IPS-18a (cell line): Measurements from ENCODE around the gene KCNA2.

Experiments
- H3K27ac ChIP-seq: one replicate; pipeline ENCODE4 v1.5.1; 2013; ENCODE audit warnings: low read length
- H3K27me3 ChIP-seq: one replicate; pipeline ENCODE4 v1.6.1; 2013; ENCODE audit warnings: mild to moderate bottlenecking, low read length; ENCODE audit not compliant: control insufficient read depth, insufficient read depth
- H3K36me3 ChIP-seq: one replicate; pipeline ENCODE4 v1.6.1; 2013; ENCODE audit warnings: low read depth, low read length; ENCODE audit not compliant: control insufficient read depth
- H3K4me1 ChIP-seq: one replicate; pipeline ENCODE4 v1.6.1; 2013; ENCODE audit warnings: low read depth, low read length; ENCODE audit not compliant: control insufficient read depth
- H3K4me3 ChIP-seq: one replicate; pipeline ENCODE4 v1.5.1; 2013; ENCODE audit warnings: low read length
- H3K9ac ChIP-seq: one replicate; pipeline ENCODE4 v1.6.1; 2013; ENCODE audit warnings: mild to moderate bottlenecking, low read length, moderate library complexity
- H3K9me3 ChIP-seq: one replicate; pipeline ENCODE4 v1.6.1; 2013; ENCODE audit warnings: low read depth, low read length; ENCODE audit not compliant: control insufficient read depth

Gene KCNA2

GRCh38 chr1:110605901-110606656 lies at the start of gene KCNA2:
KCNA2 (minus strand) TSS chr1:110606358; CDS start chr1:110604782, 1,576 bp downstream.
- H3K4me1 ChIP-seq: peaks cover 7% of the 10 kb centered on the region
- H3K27me3 ChIP-seq: peaks cover 77% of the 10 kb centered on the region
- H3K27ac ChIP-seq: no peak within 1 kb of the TSS
- H3K9me3 ChIP-seq: no peaks in the 10 kb centered on the region
- peak within 1 kb of the TSS; percentile 60 for H3K4me3 ChIP-seq
- no peak within 1 kb of the TSS for H3K9ac ChIP-seq
- H3K36me3 ChIP-seq: no peaks in the 10 kb centered on the region

GRCh38 chr1:110650609-110651008 lies 44.5 kb upstream of the KCNA2 start:
- H3K4me1 ChIP-seq: no peaks in the 10 kb centered on the region
- no peaks in the 10 kb centered on the region for H3K27me3 ChIP-seq
- H3K4me3 ChIP-seq: no peak overlapping the region
- no peaks in the 10 kb centered on the region for H3K9me3 ChIP-seq
- H3K9ac ChIP-seq: no peak overlapping the region
- no peaks in the 10 kb centered on the region for H3K36me3 ChIP-seq
- no peak overlapping the region for H3K27ac ChIP-seq

GRCh38 chr1:110648417-110648816 lies 42.3 kb upstream of the KCNA2 start:
- no peaks in the 10 kb centered on the region for H3K4me1 ChIP-seq
- H3K27ac ChIP-seq: no peak overlapping the region
- H3K4me3 ChIP-seq: no peak overlapping the region

GRCh38 chr1:110647254-110647891 lies 41.2 kb upstream of the KCNA2 start:
- Histone ChIP-seq H3K27ac (no peak overlapping the region), H3K4me1 (no peaks in the 10 kb centered on the region), H3K9me3 (no peaks in the 10 kb centered on the region), H3K4me3 (no peak overlapping the region), H3K27me3 (no peaks in the 10 kb centered on the region), H3K9ac (no peak overlapping the region), H3K36me3 (no peaks in the 10 kb centered on the region)

More at GRCh38 chr1:110648417-110648816, 42.3 kb upstream of the KCNA2 start:
- Histone ChIP-seq H3K9ac (no peak overlapping the region), H3K36me3 (no peaks in the 10 kb centered on the region), H3K9me3 (no peaks in the 10 kb centered on the region), H3K27me3 (no peaks in the 10 kb centered on the region)

- Histone ChIP-seq H3K27ac (no peak overlapping the region), H3K27me3 (no peaks in the 10 kb centered on the region), H3K9ac (no peak overlapping the region), H3K36me3 (no peaks in the 10 kb centered on the region), H3K9me3 (no peaks in the 10 kb centered on the region), H3K4me3 (no peak overlapping the region), H3K4me1 (no peaks in the 10 kb centered on the region)
These were observed 39.9 kb upstream of the KCNA2 start for GRCh38 chr1:110645821-110646735.

GRCh38 chr1:110645211-110645610 lies 39.1 kb upstream of the KCNA2 start:
- H3K36me3 ChIP-seq: no peaks in the 10 kb centered on the region
- H3K4me3 ChIP-seq: no peak overlapping the region
- H3K27ac ChIP-seq: no peak overlapping the region
- H3K4me1 ChIP-seq: no peaks in the 10 kb centered on the region
- no peaks in the 10 kb centered on the region for H3K9me3 ChIP-seq
- H3K9ac ChIP-seq: no peak overlapping the region
- H3K27me3 ChIP-seq: no peaks in the 10 kb centered on the region

- Histone ChIP-seq H3K36me3 (no peaks in the 10 kb centered on the region), H3K9ac (no peak overlapping the region), H3K9me3 (no peaks in the 10 kb centered on the region), H3K4me1 (no peaks in the 10 kb centered on the region), H3K4me3 (no peak overlapping the region), H3K27me3 (no peaks in the 10 kb centered on the region), H3K27ac (no peak overlapping the region)
These were observed 37.8 kb upstream of the KCNA2 start for GRCh38 chr1:110643879-110644472.

GRCh38 chr1:110639724-110640386 lies 33.7 kb upstream of the KCNA2 start:
- Histone ChIP-seq H3K27ac (no peak overlapping the region), H3K27me3 (no peaks in the 10 kb centered on the region), H3K9me3 (no peaks in the 10 kb centered on the region), H3K4me3 (no peak overlapping the region), H3K36me3 (no peaks in the 10 kb centered on the region), H3K4me1 (no peaks in the 10 kb centered on the region), H3K9ac (no peak overlapping the region)

GRCh38 chr1:110638556-110638955 lies 32.4 kb upstream of the KCNA2 start:
- no peaks in the 10 kb centered on the region for H3K27me3 ChIP-seq
- H3K9me3 ChIP-seq: no peaks in the 10 kb centered on the region
- H3K4me1 ChIP-seq: no peaks in the 10 kb centered on the region
- H3K36me3 ChIP-seq: no peaks in the 10 kb centered on the region
- H3K9ac ChIP-seq: no peak overlapping the region
- H3K27ac ChIP-seq: no peak overlapping the region
- H3K4me3 ChIP-seq: no peak overlapping the region

GRCh38 chr1:110638058-110638457 lies 31.9 kb upstream of the KCNA2 start:
- Histone ChIP-seq H3K4me3 (no peak overlapping the region), H3K9ac (no peak overlapping the region), H3K36me3 (no peaks in the 10 kb centered on the region), H3K4me1 (no peaks in the 10 kb centered on the region), H3K27me3 (no peaks in the 10 kb centered on the region), H3K9me3 (no peaks in the 10 kb centered on the region), H3K27ac (no peak overlapping the region)

GRCh38 chr1:110637475-110637874 lies 31.3 kb upstream of the KCNA2 start:
- Histone ChIP-seq H3K9me3 (no peaks in the 10 kb centered on the region), H3K36me3 (no peaks in the 10 kb centered on the region), H3K4me1 (no peaks in the 10 kb centered on the region), H3K9ac (no peak overlapping the region), H3K4me3 (no peak overlapping the region), H3K27me3 (no peaks in the 10 kb centered on the region), H3K27ac (no peak overlapping the region)
